ENCODE results near the gene RAB28. TPM values are rescaled to one million over a fixed set of nuclear protein-coding genes. Genes with fewer than 3 reads are reported as not detected.

Gene RAB28
- total RNA-seq, 2 experiments from 2014 or later, result 12.7 to 17.5 TPM

DNA sequence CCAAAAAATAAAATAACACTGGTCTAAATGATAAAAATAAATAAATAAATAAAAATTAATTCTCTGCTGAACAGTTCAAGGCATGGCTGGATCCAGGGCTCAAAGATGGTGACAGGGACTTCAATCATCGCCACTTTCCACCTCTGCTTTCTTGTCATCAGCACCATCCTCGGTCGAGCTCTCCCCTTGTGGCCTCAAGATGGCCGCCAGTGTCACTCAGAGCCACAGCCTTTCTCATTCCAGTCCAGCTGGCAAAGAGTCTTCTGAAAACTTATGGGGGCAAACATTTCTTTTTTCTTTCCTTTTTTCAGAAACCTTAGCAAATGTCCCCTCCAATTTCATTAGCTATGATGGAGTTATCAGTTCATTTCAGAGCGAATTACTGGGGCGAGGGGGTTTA lies 119.5 kb downstream of the RAB28 start:
- DNase-seq (no peak), ATAC-seq (no peak)
- CTCF ChIA-PET, result no interaction called here
- no peak overlapping the region for H3K4me3 Mint-ChIP-seq
- H3K36me3 Mint-ChIP-seq (ENCODE audit: low read depth), result peaks cover 25% of the 10 kb centered on the region
- POLR2A ChIA-PET, result no interaction called here
- H3K27ac Mint-ChIP-seq, result no peak overlapping the region
- no peaks in the 10 kb centered on the region for H3K9me3 Mint-ChIP-seq (ENCODE audit: low read depth)
- intact Hi-C loops (cut with DNase I, micrococcal nuclease), result no loop called here
- no peaks in the 10 kb centered on the region for H3K4me1 Mint-ChIP-seq
- H3K27me3 Mint-ChIP-seq, result no peaks in the 10 kb centered on the region

DNA sequence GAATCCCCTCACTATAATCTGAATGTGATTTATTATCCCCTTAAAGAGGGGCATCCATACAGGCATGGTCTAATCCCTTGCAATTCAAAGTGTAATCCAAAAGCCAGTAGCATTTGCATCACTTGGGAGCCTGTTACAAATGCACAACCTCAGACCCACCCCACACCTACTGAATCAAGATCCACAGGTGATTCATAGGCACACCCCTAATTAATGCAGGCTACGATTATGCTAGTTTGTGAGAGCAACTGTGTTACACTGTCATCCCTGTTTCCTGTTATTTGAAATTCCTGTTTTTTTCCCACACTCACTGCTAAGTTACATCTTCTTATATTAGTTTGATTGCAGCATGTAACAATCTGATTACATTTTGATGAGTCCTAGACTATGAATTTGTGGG lies 120.0 kb downstream of the RAB28 start:
- H3K4me3 Mint-ChIP-seq, result no peak overlapping the region
- no peaks in the 10 kb centered on the region for H3K9me3 Mint-ChIP-seq (ENCODE audit: low read depth)
- ChIA-PET POLR2A (no interaction called here), CTCF (no interaction called here)
- no peak for DNase-seq
- intact Hi-C loops (cut with DNase I, micrococcal nuclease), result no loop called here
- no peak overlapping the region for H3K27ac Mint-ChIP-seq
- H3K4me1 Mint-ChIP-seq, result no peaks in the 10 kb centered on the region
- H3K36me3 Mint-ChIP-seq (ENCODE audit: low read depth), result peaks cover 27% of the 10 kb centered on the region
- H3K27me3 Mint-ChIP-seq, result no peaks in the 10 kb centered on the region
- ATAC-seq, result no peak

DNA sequence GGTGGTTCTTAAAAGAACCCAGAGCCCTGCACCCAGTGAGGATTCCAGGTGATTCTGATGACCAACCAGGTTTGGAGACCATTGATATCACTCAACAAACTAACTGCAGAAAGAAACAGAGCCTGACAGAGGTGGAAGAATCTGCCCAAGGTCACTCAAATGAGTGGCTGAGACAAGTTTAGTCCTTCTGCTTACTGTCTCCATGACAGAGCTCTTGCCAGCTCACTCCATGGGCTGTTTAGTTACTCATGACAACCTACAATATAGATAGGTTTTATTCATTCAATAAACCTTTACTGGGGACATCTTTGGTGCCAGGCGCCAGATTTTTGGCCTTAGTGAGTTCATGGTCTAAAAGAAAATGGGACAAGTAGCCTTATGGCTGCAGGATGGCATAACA lies 124.3 kb downstream of the RAB28 start:
- intact Hi-C loops (cut with DNase I, micrococcal nuclease), result no loop called here
- Mint-ChIP-seq H3K4me1 (no peaks in the 10 kb centered on the region), H3K27me3 (no peaks in the 10 kb centered on the region), H3K36me3 (ENCODE audit: low read depth) (peaks cover 14% of the 10 kb centered on the region), H3K27ac (no peak overlapping the region), H3K4me3 (no peak overlapping the region), H3K9me3 (ENCODE audit: low read depth) (no peaks in the 10 kb centered on the region)
- ChIA-PET CTCF (no interaction called here), POLR2A (no interaction called here)
- no peak for ATAC-seq
- no peak for DNase-seq

DNA sequence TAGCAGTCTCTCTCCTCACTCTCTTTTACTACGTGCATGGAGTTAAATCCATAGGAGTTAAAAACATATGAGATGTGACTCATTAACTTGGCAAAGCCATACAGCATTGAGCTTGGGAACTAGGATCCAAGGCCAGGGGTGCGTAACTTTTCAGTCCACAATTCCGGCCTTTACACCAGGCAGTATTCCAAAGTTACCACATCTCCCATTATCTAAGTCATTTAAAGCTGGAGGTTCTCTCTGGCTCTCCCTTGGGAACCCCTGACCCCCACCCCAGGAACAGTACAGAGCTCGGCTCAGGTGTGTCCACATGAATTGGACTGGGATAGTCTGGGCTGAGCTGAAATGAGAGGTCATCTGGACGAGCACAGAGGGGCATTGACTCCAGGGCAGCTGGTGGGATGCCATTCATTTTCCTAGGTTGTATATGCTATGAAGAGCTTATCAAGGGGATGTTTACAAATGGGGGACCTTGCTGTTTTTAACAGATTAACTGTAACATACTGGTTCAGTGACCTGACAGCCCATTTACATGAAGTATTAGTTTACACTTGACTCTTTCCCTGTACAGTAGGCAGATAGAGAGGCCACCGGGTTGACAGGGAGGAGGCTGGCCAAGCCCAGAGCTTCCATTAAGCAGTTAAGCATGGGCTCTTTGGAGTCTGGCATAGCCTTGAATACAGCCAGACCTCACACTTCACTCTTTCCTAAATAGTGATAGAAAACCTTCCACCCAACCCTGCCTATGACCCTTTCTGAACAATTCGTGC lies 128.8 kb downstream of the RAB28 start:
- POLR2A ChIA-PET, result interaction anchor here (0.5 kb wide), 1 partner anchor 957 kb away, joined by 3 read pairs; no protein-coding TSS in a partner anchor
- ATAC-seq, result no peak

DNA sequence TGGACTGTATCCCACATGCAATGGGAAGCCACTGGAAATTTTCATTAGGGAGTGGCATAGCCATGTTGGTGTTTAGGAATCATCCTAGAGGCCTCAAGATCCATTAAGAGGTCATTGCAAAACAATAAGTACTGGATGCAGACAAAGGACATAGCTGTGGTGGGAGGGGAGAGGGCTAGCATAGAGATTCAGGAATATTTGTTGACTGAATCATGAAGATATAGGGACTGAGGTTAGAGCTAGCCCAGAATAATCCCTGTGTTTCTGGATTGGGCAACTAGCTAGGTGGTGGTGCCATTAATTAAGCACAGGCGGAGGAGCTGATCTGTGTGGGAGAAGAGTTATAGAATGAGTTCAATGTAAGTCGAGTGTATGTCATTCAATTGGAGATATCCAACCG lies 135.0 kb downstream of the RAB28 start:
- CTCF ChIA-PET, result no interaction called here
- DNase-seq, result no peak
- H3K4me3 Mint-ChIP-seq, result no peak overlapping the region
- no peaks in the 10 kb centered on the region for H3K27me3 Mint-ChIP-seq
- H3K27ac Mint-ChIP-seq, result no peak overlapping the region
- ATAC-seq, result no peak
- intact Hi-C loops (cut with DNase I, micrococcal nuclease), result no loop called here
- no peaks in the 10 kb centered on the region for H3K4me1 Mint-ChIP-seq
- POLR2A ChIA-PET, result no interaction called here
- H3K9me3 Mint-ChIP-seq (ENCODE audit: low read depth), result peaks cover 2% of the 10 kb centered on the region
- peaks cover 14% of the 10 kb centered on the region for H3K36me3 Mint-ChIP-seq (ENCODE audit: low read depth)

More for the DNA sequence above, 128.8 kb downstream of the RAB28 start:
- intact Hi-C loops (cut with DNase I, micrococcal nuclease), result no loop called here
- Mint-ChIP-seq H3K27ac (no peak overlapping the region), H3K27me3 (no peaks in the 10 kb centered on the region), H3K36me3 (ENCODE audit: low read depth) (peaks cover 16% of the 10 kb centered on the region), H3K4me3 (no peak overlapping the region), H3K9me3 (ENCODE audit: low read depth) (peaks cover 2% of the 10 kb centered on the region), H3K4me1 (no peaks in the 10 kb centered on the region)
- DNase-seq, result no peak
- CTCF ChIA-PET, result no interaction called here

DNA sequence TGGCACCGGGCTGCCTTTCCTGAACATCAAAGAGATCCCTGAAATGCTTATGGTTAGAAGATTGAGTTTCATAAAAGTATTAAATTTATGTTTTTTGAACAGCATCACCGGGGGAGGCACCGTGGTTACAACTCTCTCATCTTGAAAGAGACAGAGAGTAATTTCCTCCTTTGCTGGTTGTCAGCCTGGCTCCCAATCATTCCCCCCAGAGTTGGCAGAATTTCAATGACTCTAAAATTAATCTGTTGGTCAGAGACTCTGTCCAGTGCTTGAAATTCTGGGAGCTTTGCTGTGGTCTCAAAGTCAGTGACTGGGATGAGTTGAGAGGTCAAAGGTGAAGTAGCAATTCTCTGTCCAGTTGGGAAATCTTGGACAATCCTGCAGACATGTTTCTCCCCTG lies 135.9 kb downstream of the RAB28 start:
- CTCF ChIA-PET, result no interaction called here
- Mint-ChIP-seq H3K36me3 (ENCODE audit: low read depth) (peaks cover 11% of the 10 kb centered on the region), H3K27me3 (no peaks in the 10 kb centered on the region), H3K4me3 (no peak overlapping the region), H3K4me1 (no peaks in the 10 kb centered on the region), H3K9me3 (ENCODE audit: low read depth) (peaks cover 2% of the 10 kb centered on the region), H3K27ac (no peak overlapping the region)
- POLR2A ChIA-PET, result no interaction called here
- intact Hi-C loops (cut with DNase I, micrococcal nuclease), result no loop called here
- ATAC-seq (no peak), DNase-seq (no peak)

DNA sequence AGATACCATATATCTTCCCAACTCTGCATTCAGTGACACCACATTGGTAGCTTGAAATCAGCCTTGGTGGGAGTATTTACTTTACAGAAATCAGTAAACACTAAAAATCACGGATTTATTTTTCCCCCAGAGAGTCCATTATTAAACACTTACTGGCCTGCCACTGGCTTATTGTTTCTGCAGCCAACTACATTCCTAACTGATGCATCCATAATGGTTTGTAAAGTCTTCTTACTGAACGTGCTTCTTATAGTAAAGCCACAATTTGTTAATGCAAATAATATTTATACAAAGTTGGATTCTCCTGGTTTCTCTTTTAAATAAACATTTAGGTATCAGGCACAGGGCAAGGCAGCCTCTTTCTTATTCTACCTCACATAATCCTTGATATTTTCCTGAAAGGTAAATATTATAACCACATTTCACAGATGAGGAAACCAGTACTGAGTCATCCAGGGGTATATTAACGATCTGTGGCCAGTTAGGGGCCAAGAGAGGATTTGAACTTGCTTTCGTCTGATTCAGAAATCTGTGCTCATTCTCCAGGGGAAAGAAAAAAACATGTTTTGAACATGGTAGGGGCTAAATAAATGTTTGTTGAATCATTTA lies 136.5 kb downstream of the RAB28 start:
- Mint-ChIP-seq H3K4me1 (no peaks in the 10 kb centered on the region), H3K27ac (no peak overlapping the region), H3K9me3 (ENCODE audit: low read depth) (no peaks in the 10 kb centered on the region), H3K27me3 (no peaks in the 10 kb centered on the region), H3K4me3 (no peak overlapping the region), H3K36me3 (ENCODE audit: low read depth) (peaks cover 7% of the 10 kb centered on the region)
- DNase-seq (no peak), ATAC-seq (no peak)
- CTCF ChIA-PET, result no interaction called here
- intact Hi-C loops (cut with DNase I, micrococcal nuclease), result no loop called here
- POLR2A ChIA-PET, result no interaction called here

DNA sequence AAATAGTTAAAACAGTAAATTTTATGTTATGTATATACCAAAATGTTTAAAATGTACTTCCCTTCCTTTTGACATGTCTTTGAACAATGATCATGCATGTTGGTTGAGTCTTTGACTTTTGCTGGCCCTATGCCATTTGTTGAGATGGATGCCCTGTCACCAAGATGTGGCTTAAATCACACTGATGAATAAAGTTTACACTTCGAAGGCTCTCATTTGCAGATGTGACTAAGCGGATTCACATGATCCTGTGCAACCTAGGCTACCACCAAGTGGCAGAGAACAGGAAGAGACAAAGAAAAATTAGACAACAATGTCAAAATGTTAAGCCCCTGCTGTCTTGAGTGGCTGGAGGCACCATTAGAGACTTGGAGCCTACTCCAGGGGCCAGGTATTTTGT lies 139.9 kb downstream of the RAB28 start:
- Mint-ChIP-seq H3K27ac (no peak overlapping the region), H3K9me3 (ENCODE audit: low read depth) (no peaks in the 10 kb centered on the region), H3K4me3 (no peak overlapping the region), H3K4me1 (no peaks in the 10 kb centered on the region), H3K36me3 (ENCODE audit: low read depth) (peaks cover 11% of the 10 kb centered on the region), H3K27me3 (no peaks in the 10 kb centered on the region)
- POLR2A ChIA-PET, result no interaction called here
- no peak for DNase-seq
- intact Hi-C loops (cut with DNase I, micrococcal nuclease), result no loop called here
- CTCF ChIA-PET, result no interaction called here
- ATAC-seq, result no peak

DNA sequence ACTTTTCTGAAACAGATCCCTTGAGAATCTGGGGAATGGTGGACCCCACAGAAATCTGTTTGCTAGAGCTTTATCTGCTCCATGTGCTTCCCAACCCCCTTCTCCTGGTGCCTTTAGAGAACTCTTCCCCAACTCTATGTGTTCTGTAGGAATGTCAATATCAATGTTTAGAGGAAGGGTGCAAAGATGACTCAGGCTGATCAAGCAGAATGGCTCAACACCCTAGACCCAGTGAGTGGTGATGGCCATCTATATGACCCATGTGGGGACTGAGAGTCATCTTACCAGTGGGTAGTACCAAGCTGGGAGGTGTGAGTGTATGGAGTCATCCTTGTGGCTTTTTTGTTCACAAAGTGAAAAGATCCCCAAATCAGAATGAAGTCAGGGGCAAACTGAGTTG lies 143.5 kb downstream of the RAB28 start:
- H3K4me1 Mint-ChIP-seq, result no peaks in the 10 kb centered on the region
- H3K9me3 Mint-ChIP-seq (ENCODE audit: low read depth), result peaks cover 4% of the 10 kb centered on the region
- H3K4me3 Mint-ChIP-seq, result no peak overlapping the region
- H3K27ac Mint-ChIP-seq, result no peak overlapping the region
- peaks cover 23% of the 10 kb centered on the region for H3K36me3 Mint-ChIP-seq (ENCODE audit: low read depth)
- no peaks in the 10 kb centered on the region for H3K27me3 Mint-ChIP-seq
- ATAC-seq (no peak), DNase-seq (no peak)
- intact Hi-C loops (cut with DNase I, micrococcal nuclease), result no loop called here
- POLR2A ChIA-PET, result no interaction called here
- CTCF ChIA-PET, result no interaction called here

DNA sequence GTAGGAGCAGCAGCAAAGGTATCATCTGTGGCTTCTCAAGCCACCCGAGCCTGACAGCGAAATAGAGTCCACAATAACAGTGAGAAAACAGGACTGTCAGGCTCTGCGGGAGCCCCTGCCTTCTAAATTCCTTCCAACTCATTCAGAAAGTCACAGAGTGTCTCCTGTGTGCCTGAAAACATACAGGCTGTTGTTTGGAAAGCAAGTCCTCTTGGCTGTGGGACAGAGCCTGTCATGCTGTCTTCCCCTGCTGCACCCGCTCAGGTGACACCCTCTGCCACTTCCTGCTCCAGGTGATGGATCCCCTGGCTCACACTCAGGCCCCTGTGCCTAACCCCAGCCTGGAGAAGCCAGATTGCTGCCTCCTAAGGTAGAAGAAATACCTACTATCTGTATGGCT lies 152.3 kb downstream of the RAB28 start:
- Mint-ChIP-seq H3K27ac (no peak overlapping the region), H3K36me3 (ENCODE audit: low read depth) (peaks cover 9% of the 10 kb centered on the region), H3K27me3 (no peaks in the 10 kb centered on the region), H3K9me3 (ENCODE audit: low read depth) (peaks cover under 1% of the 10 kb centered on the region), H3K4me1 (no peaks in the 10 kb centered on the region), H3K4me3 (no peak overlapping the region)
- ChIA-PET CTCF (no interaction called here), POLR2A (no interaction called here)
- ATAC-seq, result no peak
- DNase-seq, result no peak
- intact Hi-C loops (cut with DNase I, micrococcal nuclease), result no loop called here

DNA sequence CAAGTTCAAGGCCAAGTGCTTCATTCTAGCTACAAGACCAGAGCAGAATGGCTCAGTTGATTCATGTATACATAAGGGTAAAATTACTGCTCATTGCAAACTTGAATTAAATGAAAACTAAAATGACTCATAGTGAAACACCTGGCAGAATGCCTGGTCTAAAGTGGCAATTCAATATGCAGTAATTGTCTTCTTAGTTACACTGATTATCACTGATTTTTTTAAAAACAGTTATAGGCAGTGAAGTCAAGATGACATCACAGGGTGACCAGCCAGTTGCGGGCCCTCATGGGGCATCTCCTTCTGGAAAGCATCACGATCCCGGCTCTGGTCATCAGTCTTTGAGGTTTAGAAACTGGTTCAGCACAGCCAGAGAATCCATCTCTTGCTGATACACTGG lies 154.2 kb downstream of the RAB28 start:
- H3K4me3 Mint-ChIP-seq, result no peak overlapping the region
- ATAC-seq, result no peak
- H3K27me3 Mint-ChIP-seq, result no peaks in the 10 kb centered on the region
- no peaks in the 10 kb centered on the region for H3K4me1 Mint-ChIP-seq
- peaks cover 11% of the 10 kb centered on the region for H3K36me3 Mint-ChIP-seq (ENCODE audit: low read depth)
- no peak overlapping the region for H3K27ac Mint-ChIP-seq
- POLR2A ChIA-PET, result no interaction called here
- CTCF ChIA-PET, result no interaction called here
- H3K9me3 Mint-ChIP-seq (ENCODE audit: low read depth), result no peaks in the 10 kb centered on the region
- intact Hi-C loops (cut with DNase I, micrococcal nuclease), result no loop called here
- no peak for DNase-seq

DNA sequence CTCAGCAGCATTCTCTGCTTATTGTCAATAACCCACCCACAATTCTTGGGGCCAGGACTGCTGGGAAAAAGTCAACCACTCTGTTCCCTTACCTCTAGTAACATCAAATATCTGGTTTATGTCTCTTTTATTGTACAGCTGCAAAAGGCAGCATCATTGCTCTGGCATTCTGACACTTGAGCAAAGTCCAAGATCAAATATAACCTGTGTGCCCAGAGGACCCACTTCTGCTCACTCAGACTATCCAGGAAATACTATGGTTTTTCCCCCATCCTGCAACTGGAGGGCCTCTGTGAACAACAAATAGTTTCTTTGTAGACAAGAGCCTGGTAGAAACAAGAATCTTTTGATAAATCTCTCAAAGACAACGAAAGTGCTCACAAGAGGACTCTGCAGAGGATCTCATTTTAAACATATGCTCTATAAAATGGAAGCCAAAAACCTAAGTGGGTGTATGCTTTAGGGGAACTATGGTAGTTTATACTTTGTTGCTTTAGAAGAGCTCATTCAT lies 154.7 kb downstream of the RAB28 start:
- H3K36me3 Mint-ChIP-seq (ENCODE audit: low read depth), result peaks cover 14% of the 10 kb centered on the region
- intact Hi-C loops (cut with DNase I, micrococcal nuclease), result no loop called here
- peaks cover 3% of the 10 kb centered on the region for H3K4me1 Mint-ChIP-seq
- DNase-seq (no peak), ATAC-seq (no peak)
- H3K4me3 Mint-ChIP-seq, result no peak overlapping the region
- H3K9me3 Mint-ChIP-seq (ENCODE audit: low read depth), result peaks cover 3% of the 10 kb centered on the region
- ChIA-PET CTCF (no interaction called here), POLR2A (no interaction called here)
- H3K27me3 Mint-ChIP-seq, result no peaks in the 10 kb centered on the region
- H3K27ac Mint-ChIP-seq, result no peak overlapping the region

Data from activated CD4-positive, alpha-beta T cell treated with anti-CD3 and anti-CD28 coated beads for 36 hours (primary cell).